CD4-positive, alpha-beta T cell treated with Interleukin-12 subunit alpha and Interleukin-12 subunit beta, for 1 hour (primary cell): Measurements from ENCODE around the gene LITAF.
"Not testable (repeated sequence)": the region's sequence is repeated elsewhere in the genome, so short reads cannot be mapped to it uniquely, and the experiment has no call there.

Experiments used
- DNase-seq: peaks from one replicate; pipeline ENCODE4 v3.0.0-alpha.2; 2020

The LITAF gene

DNA sequence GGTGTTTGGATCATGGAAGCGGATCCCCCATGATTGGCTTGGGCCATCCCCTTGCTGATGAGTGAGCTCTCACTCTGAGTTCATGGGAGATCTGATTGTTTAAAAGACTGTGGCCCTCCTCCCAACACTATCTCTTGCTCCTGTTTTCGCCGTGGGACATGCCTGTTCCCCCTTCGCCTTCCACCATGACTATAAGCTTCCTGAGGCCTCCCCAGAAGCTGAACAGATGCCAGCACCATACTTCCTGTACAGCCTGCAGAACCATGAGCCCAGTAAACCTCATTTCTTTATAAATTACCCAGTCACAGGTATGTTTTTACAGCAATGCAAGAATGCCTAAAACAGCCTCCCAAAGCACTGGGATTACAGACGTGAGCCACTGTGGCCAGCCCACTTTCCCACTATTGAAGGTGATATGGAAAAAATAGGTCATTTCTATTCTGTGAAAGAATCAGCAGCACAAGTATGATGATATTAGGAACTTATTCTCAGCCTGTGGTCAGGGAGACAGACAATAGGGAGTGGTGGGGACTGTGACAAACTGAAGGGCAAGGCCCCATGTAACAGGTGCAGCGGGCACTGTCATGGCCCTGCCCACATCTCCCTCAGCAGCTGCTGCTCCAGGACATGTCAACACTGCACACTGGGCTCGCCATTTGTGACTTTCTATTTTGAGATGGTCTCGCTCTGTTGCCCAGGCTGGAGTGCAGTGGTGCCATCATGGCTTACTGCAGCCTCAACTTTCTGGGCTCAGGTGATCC lies 33.7 kb upstream of the LITAF start:
- no peak for DNase-seq

DNA sequence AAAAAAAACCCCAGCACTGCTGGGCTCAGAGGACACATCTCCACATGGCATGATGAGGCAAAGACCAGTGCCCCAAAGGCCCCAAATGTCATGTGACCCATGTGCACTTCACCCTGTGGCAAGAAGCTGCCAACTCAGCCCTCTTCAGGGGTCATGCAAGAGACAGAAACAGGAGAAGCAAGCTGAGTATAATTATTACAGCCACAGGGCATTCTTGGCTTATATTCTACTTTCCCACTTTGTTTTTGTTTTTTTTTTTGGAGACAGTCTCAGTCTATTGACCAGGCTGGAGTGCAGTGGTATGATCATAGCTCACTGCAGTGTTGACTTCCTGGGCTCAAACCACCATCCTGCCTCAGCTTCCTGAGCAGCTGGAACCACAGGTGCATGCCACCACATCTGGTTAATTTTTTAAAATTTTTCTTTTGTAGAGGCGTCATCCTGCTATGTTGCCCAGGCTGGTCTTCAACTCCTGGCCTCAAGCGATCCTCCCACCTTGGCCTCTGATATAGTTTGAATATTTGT lies 32.7 kb upstream of the LITAF start:
- peak; percentile 55 for DNase-seq

DNA sequence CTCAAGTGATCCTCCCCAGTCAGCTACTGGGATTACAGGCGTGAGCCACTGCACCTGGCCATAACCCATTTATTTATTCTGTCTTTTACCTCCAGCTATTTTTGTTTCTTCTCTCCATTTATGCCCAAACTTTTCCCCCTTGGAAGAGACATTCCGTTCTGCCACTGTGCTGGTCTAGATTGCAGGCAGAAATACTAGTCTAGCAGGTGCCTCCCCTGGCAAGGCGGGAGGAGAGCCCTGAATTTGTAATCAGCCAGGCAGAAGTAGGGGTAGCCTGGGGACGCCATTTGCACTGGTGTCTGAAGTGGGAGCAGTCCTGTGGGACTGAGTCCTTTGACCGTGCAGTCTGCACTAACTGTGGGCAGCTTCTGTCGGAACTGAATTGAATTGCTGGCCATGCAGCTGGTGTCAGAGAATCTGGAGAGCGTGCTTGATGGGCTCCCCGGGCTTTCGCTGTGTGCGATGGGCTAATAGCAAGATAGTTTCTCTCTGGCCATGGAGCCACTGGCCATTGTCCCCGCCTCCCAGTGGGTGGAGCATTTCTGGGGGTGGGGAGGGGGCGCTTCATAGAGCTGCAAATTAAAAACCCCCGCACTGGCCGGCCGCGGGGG lies 31.5 kb upstream of the LITAF start:
- DNase-seq, result no peak

DNA sequence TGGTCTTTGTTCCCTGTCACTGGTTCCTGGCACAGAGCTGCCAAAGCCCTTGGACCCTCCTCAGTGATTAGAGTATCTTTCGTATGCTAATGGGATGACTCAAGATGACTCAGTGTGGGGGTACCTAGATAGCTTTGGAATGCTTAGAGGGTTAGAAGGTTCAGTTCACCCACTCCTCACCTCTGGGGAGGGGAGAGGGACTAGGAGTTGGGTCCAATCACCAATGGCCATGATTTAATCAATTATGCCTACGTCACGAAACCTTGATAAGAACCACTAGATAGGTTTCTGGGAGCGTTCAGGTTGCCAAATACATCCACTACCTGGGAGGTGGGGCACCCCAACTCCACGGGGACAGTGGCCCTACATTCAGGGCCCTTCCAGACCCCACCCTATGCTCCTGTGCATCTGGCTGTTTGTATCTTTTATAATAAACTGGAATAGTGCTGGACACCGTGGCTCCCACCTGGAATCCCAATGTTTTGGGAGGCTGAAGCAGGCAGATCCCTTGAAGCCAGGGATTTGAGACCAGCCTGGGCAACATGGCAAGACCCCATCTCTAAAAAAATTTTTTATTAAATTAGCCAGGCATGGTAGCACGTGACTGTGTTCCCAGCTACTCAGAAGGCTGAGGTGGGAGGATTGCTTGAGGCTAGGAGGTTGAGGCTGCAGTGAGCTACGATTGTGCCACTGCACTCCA lies 29.2 kb upstream of the LITAF start:
- DNase-seq, result no peak

DNA sequence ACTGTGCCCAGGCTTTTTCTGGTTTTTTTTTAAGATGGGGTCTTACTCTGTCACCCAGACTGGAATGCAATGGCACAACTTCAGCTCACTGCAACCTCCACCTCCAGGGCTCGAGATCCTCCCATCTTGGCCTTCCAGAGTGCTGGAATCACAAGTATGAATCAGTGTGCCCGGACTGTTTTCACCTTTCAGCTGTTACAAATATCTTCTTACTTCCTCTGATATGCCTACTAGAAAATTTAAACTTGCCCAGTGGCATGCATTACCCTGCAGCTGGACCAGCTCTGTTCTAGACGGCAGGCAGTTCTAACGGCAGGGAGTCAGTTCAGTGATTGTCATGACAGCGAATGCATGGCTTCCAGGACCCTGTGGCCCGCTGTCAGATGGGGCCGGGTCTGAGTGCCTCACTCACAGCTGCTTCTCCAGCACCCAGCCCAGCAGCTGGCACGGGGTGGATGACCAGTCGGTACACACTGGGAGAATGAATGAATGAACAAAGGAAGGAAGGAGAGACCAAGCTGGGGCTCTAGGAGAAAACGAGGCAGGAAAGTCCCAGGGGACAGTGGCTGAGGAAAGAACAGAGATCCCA lies 28.0 kb upstream of the LITAF start:
- no peak for DNase-seq

DNA sequence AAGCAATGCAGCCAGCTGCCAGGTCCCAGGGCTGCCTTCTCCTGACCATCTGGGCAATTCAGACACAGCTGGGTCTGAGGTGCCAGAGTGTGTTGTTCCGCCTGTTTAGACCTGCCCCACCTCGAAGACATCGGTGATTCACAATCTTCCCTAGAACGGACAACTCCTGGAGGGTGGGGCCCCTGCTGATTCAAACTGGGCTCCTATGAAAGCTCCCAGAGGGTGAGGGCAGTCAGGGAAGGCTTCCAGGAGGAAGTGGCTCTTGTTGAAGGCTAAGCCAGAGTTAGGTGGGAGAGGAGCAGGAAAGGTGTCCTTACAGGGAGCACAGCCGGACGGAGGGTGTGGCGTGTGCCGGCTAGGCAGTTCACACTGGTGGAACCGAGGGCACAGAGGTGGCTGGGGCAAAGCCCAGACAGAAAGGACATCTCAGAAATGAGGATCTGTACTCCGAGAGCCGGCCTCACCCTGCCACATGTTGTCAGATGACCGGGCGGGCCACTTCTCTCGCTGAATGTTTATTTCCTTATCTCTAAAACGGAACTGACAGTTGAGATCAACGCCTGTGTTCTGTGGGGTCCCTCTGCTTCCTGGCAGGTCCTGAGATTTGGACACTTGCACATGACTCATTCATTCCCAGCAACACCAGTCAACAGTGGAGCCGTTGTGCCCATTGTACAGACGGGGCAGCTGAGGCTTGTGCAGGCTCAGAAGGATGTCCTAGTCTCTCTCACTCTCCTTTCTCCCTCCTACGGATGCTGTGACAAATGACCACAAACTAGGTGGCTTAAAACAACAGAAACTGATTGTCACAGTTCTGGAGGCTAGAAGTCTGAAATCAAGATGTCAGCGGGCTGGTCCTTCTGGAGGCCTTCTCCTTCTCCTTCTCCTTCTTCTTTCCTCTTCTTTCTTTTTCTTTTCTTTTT lies 26.9 kb upstream of the LITAF start:
- peak; percentile 28 for DNase-seq

DNA sequence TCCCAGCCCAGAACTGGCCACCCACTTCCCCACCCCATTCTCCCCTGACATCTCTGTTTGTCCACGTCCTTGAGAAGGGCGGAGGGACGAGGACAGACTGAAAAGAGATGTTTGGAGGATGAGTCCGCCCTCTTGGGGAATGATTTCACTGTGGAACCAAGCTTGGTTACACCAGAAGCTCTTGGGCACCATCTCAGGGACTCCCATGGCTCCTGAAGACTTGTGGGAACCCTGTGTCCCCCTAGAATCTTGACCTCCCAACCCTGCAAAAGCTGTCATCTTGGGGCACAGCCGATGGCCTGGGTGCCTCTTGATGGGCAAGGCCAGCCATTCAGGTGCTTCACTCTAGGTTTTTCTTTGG lies 25.9 kb upstream of the LITAF start:
- no peak for DNase-seq

DNA sequence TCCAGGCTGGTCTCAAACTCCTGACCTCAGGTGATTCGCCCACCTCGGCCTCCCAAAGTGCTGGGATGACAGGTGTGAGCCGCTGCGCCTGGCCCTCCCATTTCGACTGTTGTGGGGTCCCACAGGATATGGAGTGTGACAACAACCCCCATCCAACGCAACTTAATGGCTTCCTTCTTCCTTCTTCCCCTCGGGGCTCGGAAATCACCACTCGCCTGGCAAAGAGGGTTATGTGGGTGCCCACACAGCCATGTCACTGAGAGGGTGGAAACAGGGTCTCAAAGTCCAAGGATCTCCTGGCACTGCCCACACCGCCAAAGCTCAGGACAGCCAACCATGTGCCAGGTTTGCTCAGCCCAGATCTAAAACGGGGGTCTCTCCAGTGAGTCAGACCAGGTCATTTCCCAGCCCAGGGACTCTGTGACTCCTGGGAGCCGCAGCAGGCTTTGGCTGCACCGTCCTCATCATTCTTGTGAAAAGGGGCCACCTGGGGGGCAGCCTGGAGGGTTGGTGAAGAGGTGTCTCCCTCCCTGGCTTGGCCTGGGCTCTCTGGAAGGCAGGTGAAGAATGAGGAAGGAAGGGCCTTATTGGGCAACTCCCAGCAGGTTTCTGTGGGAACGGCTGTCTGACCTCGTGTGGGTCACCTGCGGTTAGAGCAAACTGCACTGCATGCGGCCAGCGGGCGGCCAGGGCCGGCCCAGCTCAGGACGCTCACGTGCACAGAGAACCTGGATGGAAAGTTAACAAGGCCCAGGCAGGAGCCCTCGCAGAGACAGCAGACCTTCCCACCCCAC lies 25.3 kb upstream of the LITAF start:
- no peak for DNase-seq

DNA sequence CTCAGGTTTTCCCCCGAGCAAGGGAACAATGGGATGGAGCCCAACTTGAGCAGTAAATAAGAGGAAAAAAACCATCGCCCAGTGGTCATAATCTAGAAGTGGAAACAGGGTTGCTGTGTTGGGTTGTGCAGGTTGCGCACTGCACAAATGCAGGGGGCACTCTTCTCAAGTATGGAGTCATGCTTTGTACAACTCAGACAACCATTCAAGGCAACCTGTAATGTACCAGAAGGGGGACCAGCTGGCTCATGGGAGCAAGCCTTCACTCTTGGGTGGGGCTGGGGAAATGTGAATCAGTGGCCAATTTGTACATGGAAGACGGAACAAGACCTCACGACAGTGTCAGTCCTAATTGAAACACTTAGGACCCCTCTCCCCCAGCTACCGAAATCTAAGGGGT lies 23.9 kb upstream of the LITAF start:
- no peak for DNase-seq

DNA sequence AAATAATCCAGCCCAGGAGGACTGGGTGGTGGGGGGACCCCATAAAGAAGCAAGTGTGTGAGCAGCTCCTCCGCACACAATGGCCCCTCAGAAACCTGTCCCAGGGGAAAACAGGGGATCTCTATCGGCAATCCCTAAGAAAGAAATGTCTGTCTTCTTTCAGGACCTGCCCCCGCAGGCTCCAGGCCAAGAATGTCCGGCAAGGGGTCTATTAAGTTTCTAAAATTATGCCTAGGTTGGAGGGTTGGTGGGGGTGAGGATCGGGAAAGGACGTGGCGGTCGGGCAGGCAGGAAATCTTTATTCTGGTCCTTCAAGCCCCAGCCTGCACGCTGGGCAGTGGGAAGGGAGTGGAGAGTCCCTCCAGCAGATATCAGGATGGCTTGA lies 23.4 kb upstream of the LITAF start:
- no peak for DNase-seq

DNA sequence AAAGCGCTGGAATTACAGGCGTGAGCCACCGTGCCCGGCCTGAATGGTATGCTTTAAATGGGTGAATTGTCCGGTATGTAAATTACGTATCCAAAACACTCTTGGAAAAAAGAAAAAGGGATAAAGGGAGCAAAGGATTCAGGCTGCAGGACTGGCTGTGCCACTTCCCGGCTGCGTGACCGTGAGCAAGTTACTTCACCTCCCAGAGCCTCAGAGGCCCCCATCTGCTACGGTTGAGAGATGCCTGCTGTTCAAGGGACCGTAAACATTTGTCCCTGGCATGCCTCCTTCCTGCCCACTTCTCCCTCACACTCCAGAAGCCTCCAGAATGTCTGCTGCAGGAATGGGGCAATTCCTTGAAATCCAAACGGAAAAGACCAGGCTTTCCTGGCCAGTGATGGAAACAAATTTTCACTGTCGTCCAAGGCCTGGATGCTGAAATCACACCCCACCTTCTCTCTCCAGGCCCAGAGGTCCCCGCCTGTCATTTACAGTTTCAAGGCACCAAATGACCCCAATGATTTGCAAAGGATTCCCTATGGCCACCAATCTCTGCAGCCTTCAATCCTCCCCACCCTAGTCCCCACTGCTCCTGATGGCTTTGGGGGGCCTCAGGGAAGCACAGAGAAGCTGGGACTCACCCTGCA lies 22.9 kb upstream of the LITAF start:
- DNase-seq, result no peak

DNA sequence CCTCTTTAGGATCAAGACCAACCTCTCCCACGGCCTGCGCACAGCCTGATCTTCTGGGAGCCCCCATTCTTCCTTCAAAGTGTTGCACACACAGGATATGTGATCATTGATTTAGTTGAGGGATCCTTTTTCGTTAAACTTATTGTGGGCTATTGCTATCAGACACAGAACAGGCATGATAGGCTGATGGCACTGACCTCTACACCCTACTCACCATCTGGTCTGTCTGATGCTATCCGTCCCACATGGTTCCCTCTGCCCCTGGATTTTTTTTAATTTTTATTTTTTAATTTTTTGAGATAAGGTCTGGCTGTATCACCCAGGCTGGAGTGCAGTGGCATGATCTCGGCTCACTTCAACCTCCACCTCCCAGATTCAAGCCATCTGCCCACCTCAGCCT lies 19.2 kb upstream of the LITAF start:
- no peak for DNase-seq

DNA sequence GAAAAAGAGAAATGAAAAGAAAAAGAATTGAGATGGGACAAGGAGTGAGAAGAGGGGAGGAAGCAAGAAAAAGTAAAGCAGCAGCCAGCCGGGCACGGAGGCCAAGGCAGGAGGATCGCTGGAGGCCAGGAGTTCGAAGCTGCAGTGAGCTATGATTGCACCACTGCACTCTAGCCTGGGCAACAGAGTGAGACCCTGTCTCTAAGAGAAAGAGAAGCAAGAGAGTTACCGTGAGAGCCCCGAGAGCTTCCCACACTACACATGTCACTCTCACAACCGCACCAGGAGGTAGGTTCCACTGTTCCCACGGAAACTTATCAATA lies 18.8 kb upstream of the LITAF start:
- no peak for DNase-seq

DNA sequence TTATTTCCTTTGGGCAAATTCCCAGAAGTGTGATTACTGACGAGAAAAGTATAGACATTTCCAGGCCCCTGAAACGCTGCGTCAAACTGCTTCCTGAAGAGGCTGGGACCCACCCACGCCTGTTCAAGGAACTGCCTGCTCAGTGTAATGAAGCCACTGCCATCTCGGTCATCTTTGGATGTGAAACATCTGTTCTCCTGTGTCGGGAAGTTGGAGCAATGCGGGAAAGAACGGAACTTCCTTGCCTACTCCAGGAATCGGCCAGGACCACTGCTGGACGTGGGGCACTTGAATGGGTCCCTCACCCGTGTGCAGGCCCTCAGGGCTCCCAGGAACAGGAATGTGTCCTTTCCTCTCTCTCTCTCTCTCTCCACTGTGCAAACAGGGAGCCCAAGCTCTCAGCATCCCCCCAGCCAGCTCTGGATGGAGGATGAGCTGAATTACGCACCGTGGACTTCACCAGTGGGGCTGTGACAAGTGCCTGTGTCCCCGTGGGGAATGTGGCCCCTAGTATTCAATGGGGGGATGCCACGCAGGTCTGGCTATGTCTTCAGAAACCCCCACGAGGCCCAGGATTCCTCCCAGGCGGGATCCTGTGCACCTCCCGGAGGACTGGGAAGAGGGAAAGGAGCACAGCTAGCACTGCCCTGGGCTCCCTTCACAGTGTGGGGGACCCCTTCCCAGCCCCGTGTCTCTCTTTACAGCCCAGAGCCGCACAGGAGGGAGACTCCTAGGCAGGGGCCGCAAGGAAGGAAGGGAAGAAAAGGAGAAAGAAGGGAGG lies 18.3 kb upstream of the LITAF start:
- DNase-seq, result no peak

DNA sequence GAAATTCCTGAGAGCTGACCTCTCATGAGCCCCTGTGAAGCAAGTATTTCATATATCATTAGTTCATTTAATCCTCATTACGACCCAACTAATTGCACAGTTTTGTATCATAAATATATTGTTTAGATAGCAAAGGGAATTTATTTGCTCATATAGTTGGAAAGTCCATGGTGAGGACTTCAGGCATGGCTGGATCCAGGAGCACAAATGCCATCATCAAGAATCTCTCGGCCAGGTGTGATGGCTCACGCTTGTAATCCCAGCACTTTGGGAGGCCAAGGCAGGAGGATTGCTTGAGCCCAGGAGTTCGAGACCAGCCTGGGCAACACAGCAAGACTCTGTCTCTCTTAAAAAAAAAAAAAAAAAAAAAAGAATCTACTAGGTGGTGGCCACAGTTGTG lies 17.6 kb upstream of the LITAF start:
- DNase-seq, result not testable (repeated sequence)

DNA sequence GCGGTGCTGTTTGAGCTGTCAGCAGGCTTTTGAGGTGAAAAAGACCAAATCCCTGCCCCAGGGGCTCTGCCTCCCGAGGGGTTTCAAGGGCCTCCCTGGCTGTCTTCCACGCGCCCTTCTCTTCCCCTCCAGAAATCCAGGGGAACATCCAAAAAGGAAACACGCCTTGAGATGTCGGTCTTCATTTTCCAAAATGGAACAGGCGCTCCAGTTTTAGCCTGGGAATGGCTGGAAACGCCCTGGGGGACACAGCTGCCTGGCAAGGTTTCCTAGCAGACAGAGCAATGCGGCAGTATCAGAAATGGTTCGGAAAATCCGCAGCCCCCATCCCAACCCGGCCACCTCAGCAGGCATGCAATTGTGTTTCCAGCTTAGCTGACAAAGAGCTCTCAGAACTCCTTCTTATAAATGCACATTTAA lies 16.6 kb upstream of the LITAF start:
- no peak for DNase-seq

DNA sequence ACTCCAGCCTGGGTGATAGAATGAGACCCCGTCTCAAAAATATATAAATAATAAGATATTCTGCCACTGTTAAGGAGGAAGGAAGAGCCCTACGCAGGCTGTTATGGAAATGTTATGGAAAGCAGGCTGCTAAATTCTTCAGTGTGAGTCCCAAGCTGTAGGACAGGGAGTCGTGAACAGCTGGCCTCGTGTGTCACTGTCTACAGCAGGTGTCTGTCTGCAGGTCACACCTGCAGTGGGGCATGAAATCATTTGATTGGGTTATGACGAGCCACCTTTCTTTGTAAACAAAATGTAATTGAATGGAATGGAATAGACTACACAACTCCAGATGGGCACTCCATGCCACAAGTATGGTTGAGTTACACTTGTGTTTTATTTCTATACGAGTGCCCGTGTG lies 15.6 kb upstream of the LITAF start:
- DNase-seq, result no peak

DNA sequence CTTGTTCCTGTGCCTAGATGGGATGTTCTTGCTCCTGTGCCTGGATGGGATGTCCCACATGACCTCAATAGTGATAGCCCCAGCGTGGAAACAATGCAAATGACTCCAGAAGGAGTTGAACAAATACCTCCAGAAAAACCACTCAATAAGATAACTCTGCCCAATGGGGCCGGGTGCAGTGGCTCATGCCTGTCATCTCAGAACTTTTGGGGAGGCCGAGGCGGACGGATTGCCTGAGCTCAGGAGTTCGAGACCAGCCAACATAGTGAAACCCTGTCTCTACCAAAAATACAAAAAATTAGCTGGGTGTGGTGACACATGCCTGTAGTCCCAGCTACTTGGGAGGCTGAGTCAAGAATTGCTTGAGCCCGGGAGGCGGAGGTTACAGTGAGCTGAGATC lies 15.2 kb upstream of the LITAF start:
- DNase-seq, result no peak

DNA sequence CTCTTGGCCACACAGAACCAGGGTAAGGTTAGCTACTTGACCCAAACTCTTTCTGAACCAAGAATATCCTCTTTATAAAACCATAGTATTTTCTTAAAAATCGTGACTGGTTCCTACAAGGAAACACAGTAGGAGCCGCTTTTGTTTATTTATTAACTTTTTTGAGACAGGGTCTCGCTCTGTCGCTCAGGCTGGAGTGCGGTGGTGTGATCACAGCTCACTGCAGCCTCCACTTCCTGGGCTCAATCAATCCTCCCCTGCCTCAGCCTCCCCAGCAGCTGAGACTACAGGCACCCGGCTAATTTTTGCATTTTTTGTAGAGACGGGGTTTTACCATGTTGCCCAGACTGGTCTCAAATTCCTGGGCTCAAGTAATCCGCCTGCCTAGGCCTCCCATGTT lies 14.7 kb upstream of the LITAF start:
- DNase-seq, result no peak

DNA sequence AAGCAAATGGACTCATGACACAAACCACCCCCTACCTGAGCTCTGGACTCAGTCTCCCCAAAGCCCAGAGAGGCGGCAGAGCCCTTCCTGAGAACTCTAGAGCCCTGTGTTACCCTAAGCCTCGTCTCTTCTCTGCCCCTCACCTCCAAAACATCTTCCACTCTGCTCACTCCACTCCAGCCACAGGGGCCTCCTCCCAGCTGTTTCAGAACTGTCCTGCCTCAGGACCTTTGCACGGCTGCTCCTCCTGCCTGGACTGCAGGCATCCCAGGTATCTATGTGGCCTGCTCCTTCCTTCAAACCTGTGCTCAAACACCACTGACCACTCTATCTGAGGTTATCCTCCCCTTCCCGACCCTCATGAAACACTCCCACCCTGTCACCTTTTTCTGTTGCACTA lies 12.9 kb upstream of the LITAF start:
- no peak for DNase-seq
